H1 (cell line): ENCODE measurements around the gene SLC34A1. TPM values are rescaled to one million over a fixed set of nuclear protein-coding genes. Genes with fewer than 3 reads are reported as not detected.

ENCODE experiments used
- CTCF ChIA-PET: fragments of 300-600 bp; sonication (Branson Sonifier 250); formaldehyde crosslinking; loops from one replicate; lab custom pipeline; 2021; ENCODE audit not compliant: partially characterized antibody; lab: Charles Lee
- POLR2A ChIA-PET: fragments of 300-600 bp; sonication (Branson Sonifier 250); formaldehyde crosslinking; loops from one replicate; lab custom pipeline; 2021; ENCODE audit warnings: inconsistent platforms; ENCODE audit not compliant: partially characterized antibody; lab: Charles Lee
- DNase-seq, 2 experiments: peaks; one replicate each; pipeline versions ENCODE4 v3.0.0 to v3.0.0-alpha.2; 2010 to 2022; ENCODE audit warnings: low spot score in 2 of 2, low read depth in 1 of 2, mixed read lengths in 1 of 2
- FAIRE-seq: peaks from 2 replicates; lab custom pipeline; 2011; peaks lifted over from hg19 to GRCh38; lab: Jason Lieb, UNC
- H2AFZ ChIP-seq: 2 replicates; pipeline ENCODE4 v1.8.1; 2012; ENCODE audit warnings: low read length, inconsistent platforms
- H2AK5ac ChIP-seq: 2 replicates; pipeline ENCODE4 v1.6.1; 2013; ENCODE audit warnings: low read depth, low read length
- H2BK120ac ChIP-seq: replicated peaks from 2 replicates; pipeline ENCODE3; 2013; ENCODE audit warnings: low read depth, low read length, inconsistent platforms
- H2BK12ac ChIP-seq: 2 replicates; pipeline ENCODE4 v1.6.1; 2013; ENCODE audit warnings: low read depth, low read length
- H2BK15ac ChIP-seq: 2 replicates; pipeline ENCODE4 v1.6.1; 2013; ENCODE audit warnings: low read length
- H2BK20ac ChIP-seq: 2 replicates; pipeline ENCODE4 v1.6.1; 2013; ENCODE audit warnings: low read length
- H2BK5ac ChIP-seq: 2 replicates; pipeline ENCODE4 v1.6.1; 2013; ENCODE audit warnings: low read depth, low read length
- H3K14ac ChIP-seq: 2 replicates; pipeline ENCODE4 v1.6.1; 2013; ENCODE audit warnings: inconsistent platforms; ENCODE audit not compliant: insufficient read length
- H3K18ac ChIP-seq: 2 replicates; pipeline ENCODE4 v1.6.1; 2013; ENCODE audit warnings: low read length; ENCODE audit errors: extremely low read depth
- H3K23ac ChIP-seq: 2 replicates; pipeline ENCODE4 v1.6.1; 2013; ENCODE audit warnings: inconsistent platforms; ENCODE audit not compliant: insufficient read length
- H3K23me2 ChIP-seq: 2 replicates; pipeline ENCODE4 v1.6.1; 2013; ENCODE audit warnings: low read depth, low read length
- H3K27ac ChIP-seq: 2 replicates; pipeline ENCODE4 v1.6.1; 2011; ENCODE audit warnings: low read depth, low read length, inconsistent platforms
- H3K27me3 ChIP-seq, 4 experiments: replicated peaks in 1 of 4; 1 replicate in 1 of 4; 2 replicates in 3 of 4; pipeline versions ENCODE4 v1.6.1 to v1.8.1; 2011 to 2013; ENCODE audit warnings: low read length in 3 of 4, mild to moderate bottlenecking in 3 of 4, inconsistent platforms in 2 of 4, mixed read lengths in 2 of 4, moderate library complexity in 1 of 4; ENCODE audit not compliant: control insufficient read depth in 3 of 4, insufficient read depth in 3 of 4; ENCODE audit errors: extremely low read depth in 1 of 4
- H3K36me3 ChIP-seq, 4 experiments: 2 replicates each; pipeline versions ENCODE4 v1.6.1 to v1.8.1; 2011 to 2013; ENCODE audit warnings: mild to moderate bottlenecking in 4 of 4, low read length in 3 of 4, moderate library complexity in 2 of 4, control low read depth in 1 of 4, inconsistent platforms in 1 of 4; ENCODE audit not compliant: insufficient read depth in 4 of 4, control insufficient read depth in 2 of 4
- H3K4ac ChIP-seq: replicated peaks from 2 replicates; pipeline ENCODE3; 2013; ENCODE audit warnings: low read length, low read depth, mixed read lengths, inconsistent platforms; ENCODE audit not compliant: insufficient read length
- H3K4me1 ChIP-seq, 4 experiments: replicated peaks in 1 of 4; 1 replicate in 1 of 4; 2 replicates in 3 of 4; pipeline versions ENCODE4 v1.6.1 to v1.8.1; 2011 to 2013; ENCODE audit warnings: low read length in 3 of 4, inconsistent platforms in 2 of 4, mixed read lengths in 1 of 4; ENCODE audit not compliant: insufficient read depth in 4 of 4, control insufficient read depth in 3 of 4
- H3K4me2 ChIP-seq, 2 experiments: 2 replicates each; pipeline versions ENCODE4 v1.6.1 to v1.8.1; 2011 to 2013; ENCODE audit warnings: low read depth in 2 of 2, low read length in 2 of 2, control low read depth in 1 of 2, inconsistent platforms in 1 of 2, mild to moderate bottlenecking in 1 of 2; ENCODE audit not compliant: insufficient read depth in 1 of 2
- H3K4me3 ChIP-seq, 4 experiments: fragments of 200-600, 300-600 bp in 1 of 4; sonication (generic), shearing (Covaris generic), sonication (Bioruptor Twin) in 1 of 4; 2 replicates each; pipeline versions ENCODE4 v1.5.1 to v1.8.1; 2011 to 2016; ENCODE audit warnings: low read length in 4 of 4, low read depth in 3 of 4, control low read depth in 2 of 4, inconsistent platforms in 2 of 4, mild to moderate bottlenecking in 2 of 4, mixed read lengths in 1 of 4, moderate library complexity in 1 of 4; ENCODE audit not compliant: insufficient read depth in 2 of 4; ENCODE audit errors: extremely low read depth in 1 of 4
- H3K56ac ChIP-seq: replicated peaks from 2 replicates; pipeline ENCODE3; 2013; ENCODE audit warnings: low read depth, mild to moderate bottlenecking, mixed read lengths, low read length, inconsistent platforms; ENCODE audit not compliant: insufficient read length
- H3K79me1 ChIP-seq: 2 replicates; pipeline ENCODE4 v1.6.1; 2013; ENCODE audit warnings: low read depth, low read length, control low read depth
- H3K79me2 ChIP-seq, 2 experiments: 2 replicates each; pipeline versions ENCODE4 v1.6.1 to v1.8.1; 2012 to 2013; ENCODE audit warnings: low read length in 2 of 2, mild to moderate bottlenecking in 2 of 2, inconsistent platforms in 1 of 2; ENCODE audit not compliant: insufficient read depth in 2 of 2, control insufficient read depth in 1 of 2
- H3K9ac ChIP-seq, 4 experiments: replicated peaks in 1 of 4; 1 replicate in 1 of 4; 2 replicates in 3 of 4; pipeline versions ENCODE4 v1.6.1 to v1.8.1; 2011 to 2013; ENCODE audit warnings: low read depth in 3 of 4, low read length in 3 of 4, control low read depth in 2 of 4, mild to moderate bottlenecking in 2 of 4, moderate library complexity in 2 of 4, inconsistent platforms in 1 of 4; ENCODE audit errors: extremely low read depth in 1 of 4
- H3K9me3 ChIP-seq, 2 experiments: 2 replicates each; pipeline versions ENCODE4 v1.6.1 to v1.8.1; 2012 to 2013; ENCODE audit warnings: mild to moderate bottlenecking in 2 of 2, moderate library complexity in 2 of 2, control low read depth in 1 of 2, inconsistent platforms in 1 of 2, low read depth in 1 of 2, low read length in 1 of 2, mixed read lengths in 1 of 2; ENCODE audit not compliant: insufficient read depth in 2 of 2
- H4K20me1 ChIP-seq, 2 experiments: replicated peaks in 1 of 2; 2 replicates each; pipeline versions ENCODE3 to v1.8.1; 2011 to 2013; ENCODE audit warnings: inconsistent platforms in 2 of 2, low read length in 2 of 2, mild to moderate bottlenecking in 1 of 2; ENCODE audit not compliant: insufficient read depth in 2 of 2, control insufficient read depth in 1 of 2
- H4K5ac ChIP-seq: 2 replicates; pipeline ENCODE4 v1.6.1; 2013; ENCODE audit warnings: low read length, low read depth, mixed read lengths, inconsistent platforms; ENCODE audit not compliant: insufficient read length
- H4K8ac ChIP-seq: 2 replicates; pipeline ENCODE4 v1.8.0; 2013; ENCODE audit warnings: mild to moderate bottlenecking, moderate library complexity, low read length, inconsistent platforms; ENCODE audit not compliant: insufficient read depth; ENCODE audit errors: extremely low read depth
- H4K91ac ChIP-seq: replicated peaks from 2 replicates; pipeline ENCODE3; 2013; ENCODE audit warnings: low read length, mixed read lengths, inconsistent platforms; ENCODE audit not compliant: insufficient read length
- GABPA ChIP-seq: IDR thresholded peaks from 2 replicates; pipeline ENCODE4 v1.6.1; 2011; ENCODE audit warnings: mild to moderate bottlenecking, low read length, moderate library complexity, borderline replicate concordance; ENCODE audit not compliant: insufficient read depth
- JUN ChIP-seq: IDR thresholded peaks from 2 replicates; pipeline ENCODE4 v1.6.1; 2011; ENCODE audit warnings: low read depth, mild to moderate bottlenecking, improper control_type of control experiment, low read length
- SIRT6 ChIP-seq: IDR thresholded peaks from one replicate; pipeline ENCODE4 v1.7.1; 2012; ENCODE audit warnings: low read length, inconsistent platforms
- SUZ12 ChIP-seq: fragments of 200-600 bp; sonication (generic); IDR thresholded peaks from 2 replicates; pipeline ENCODE4 v1.6.1; 2012; ENCODE audit warnings: mild to moderate bottlenecking, inconsistent platforms, low read length, moderate library complexity, mixed read lengths
- TEAD4 ChIP-seq: IDR thresholded peaks from 2 replicates; pipeline ENCODE4 v1.6.1; 2012; ENCODE audit warnings: low read depth, low read length, inconsistent platforms, mixed read lengths
- YY1 ChIP-seq: IDR thresholded peaks from 2 replicates; pipeline ENCODE4 v1.6.1; 2011; ENCODE audit warnings: low read depth, mild to moderate bottlenecking, low read length
- ZNF274 ChIP-seq: IDR thresholded peaks from 2 replicates; pipeline ENCODE4 v1.7.0; 2012; ENCODE audit warnings: low read length, borderline replicate concordance; ENCODE audit errors: extremely low read depth
- WGBS, 2 experiments: shearing (Covaris generic) in 1 of 2; methylation state at CpG; one replicate each; pipeline versions ENCODE4 v1.1.6 to v1.1.7; 2013 to 2015; ENCODE audit warnings: low lambda C conversion rate in 2 of 2, mixed read lengths in 2 of 2, inconsistent platforms in 1 of 2, low coverage in 1 of 2, missing lambda C conversion rate in 1 of 2; ENCODE audit not compliant: insufficient replicate concordance in 2 of 2, insufficient coverage in 1 of 2, insufficient read length in 1 of 2; ENCODE audit errors: extremely low coverage in 1 of 2, missing lambda C conversion rate in 1 of 2; 5-methylcytosine and 5-hydroxymethylcytosine counted together
- polyA plus RNA-seq, 7 experiments: library from polyadenylated mRNA; depleted of rRNA in 3 of 7; stranded (reverse) in 5 of 7; unstranded in 2 of 7; fragments of >200 nt in 5 of 7; fragments of 200-250 nt in 2 of 7; gene quantifications; 1 replicate in 5 of 7; 2 replicates in 1 of 7; 4 replicates in 1 of 7; pipeline versions ENCODE4 v1.2.1 to v1.2.3, GENCODE V29; 2011 to 2013; ENCODE audit warnings: missing spikeins in 2 of 7, mixed read lengths in 2 of 7
- total RNA-seq: library from RNA; stranded (reverse); fragmentation: NEBNext Ultra II Directional; extraction: Animal tissue kit (Norgen Biotek cat#: 25700); gene quantifications from 2 replicates; pipeline ENCODE4 v1.2.1, GENCODE V29; 2021
- TF ChIP-seq, protein P1 (sequence below): IDR thresholded peaks from 2 replicates; pipeline ENCODE4 v1.6.1; 2012; ENCODE audit warnings: inconsistent platforms

Gene SLC34A1
- total and polyA plus RNA-seq, 2 of the 8 experiments (the other 6 are each of a cell fraction or from before 2014, with no cell fraction given): not detected

DNA sequence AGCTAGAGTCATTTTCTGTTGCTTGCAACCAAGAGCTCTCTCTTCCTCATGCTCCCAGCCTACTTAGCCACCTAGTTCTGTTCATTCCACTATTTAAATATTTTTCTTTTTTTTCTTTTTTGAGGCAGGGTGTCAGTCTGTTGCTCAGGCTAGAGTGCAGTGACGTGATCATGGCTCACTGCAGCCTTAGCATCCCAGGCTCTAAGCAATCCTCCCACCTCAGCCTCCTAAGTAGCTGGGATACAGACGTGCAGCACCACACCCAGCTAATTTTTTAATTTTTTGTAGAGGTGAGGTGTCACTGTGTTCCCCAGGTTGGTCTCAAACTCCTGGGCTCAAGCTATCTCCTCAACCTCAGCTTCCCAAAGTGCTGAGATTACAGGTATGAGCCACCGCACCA lies 30.2 kb downstream of the SLC34A1 start:
- no peak overlapping the region for H3K56ac ChIP-seq
- no peaks in the 10 kb centered on the region for H3K36me3 ChIP-seq
- H3K14ac ChIP-seq: no peak overlapping the region
- DNase-seq (no peak), FAIRE-seq (no peak)
- WGBS, 2 experiments: 80% methylated on average over 3 of the region's 3 CpGs; no CpG with 5 or more reads in 1 of the 2 experiments
- no peak overlapping the region for H3K9ac ChIP-seq
- no peaks in the 10 kb centered on the region; a peak in 1 of 7 replicates for H3K4me1 ChIP-seq
- ChIA-PET POLR2A (interaction anchor here (0.8 to 24.2 kb wide), 6 partner anchors 10 to 30 kb away, joined by 3 to 460 read pairs (median 6); partner anchors contain the start of gene PRR7), CTCF (interaction anchor here (0.8 to 4.9 kb wide), 10 partner anchors 9 to 96 kb away, joined by 3 to 47 read pairs (median 4); partner anchors contain the start of gene SLC34A1)
- H4K8ac ChIP-seq: no peak overlapping the region
- H3K4me3 ChIP-seq: no peak overlapping the region
- no peak overlapping the region for H2BK5ac ChIP-seq
- H3K23ac ChIP-seq: no peak overlapping the region
- no peaks in the 10 kb centered on the region for H4K20me1 ChIP-seq
- H3K23me2 ChIP-seq: no peaks in the 10 kb centered on the region
- no peak overlapping the region for H3K27ac ChIP-seq
- no peaks in the 10 kb centered on the region for H3K79me2 ChIP-seq
- H3K79me1 ChIP-seq: no peaks in the 10 kb centered on the region
- H3K27me3 ChIP-seq: peaks cover 0 to 6% (median 2%) of the 10 kb centered on the region in 4 experiments; a peak in 1 of 7 replicates
- no peak overlapping the region for H4K91ac ChIP-seq
- no peak overlapping the region for H2BK120ac ChIP-seq
- H2AFZ ChIP-seq: no peak overlapping the region
- H3K4me2 ChIP-seq: no peak overlapping the region
- no peak overlapping the region for H4K5ac ChIP-seq
- no peaks in the 10 kb centered on the region for H3K9me3 ChIP-seq
- H2AK5ac ChIP-seq: no peak overlapping the region
- no peak overlapping the region for H2BK20ac ChIP-seq
- H3K4ac ChIP-seq: no peak overlapping the region
- H3K18ac ChIP-seq: no peak overlapping the region
- H2BK15ac ChIP-seq: no peak overlapping the region
- H2BK12ac ChIP-seq: no peak overlapping the region
- no peak for TF ChIP-seq GABPA
- TF ChIP-seq YY1: no peak
- no peak for TF ChIP-seq SUZ12
- TF ChIP-seq ZNF274: no peak
- TF ChIP-seq TEAD4: no peak
- no peak for TF ChIP-seq SIRT6
- TF ChIP-seq JUN: no peak
- TF ChIP-seq, protein P1, sequence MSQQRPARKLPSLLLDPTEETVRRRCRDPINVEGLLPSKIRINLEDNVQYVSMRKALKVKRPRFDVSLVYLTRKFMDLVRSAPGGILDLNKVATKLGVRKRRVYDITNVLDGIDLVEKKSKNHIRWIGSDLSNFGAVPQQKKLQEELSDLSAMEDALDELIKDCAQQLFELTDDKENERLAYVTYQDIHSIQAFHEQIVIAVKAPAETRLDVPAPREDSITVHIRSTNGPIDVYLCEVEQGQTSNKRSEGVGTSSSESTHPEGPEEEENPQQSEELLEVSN: no peak
